ENCODE results near the gene GPC1. TPM values are rescaled to one million over a fixed set of nuclear protein-coding genes. Genes with fewer than 3 reads are reported as not detected.

GPC1 gene
- total RNA-seq, 4 donors from 2014 or later, result 112 to 188 (median 180) TPM

GRCh38 chr2:240456447-240457222 is 21.2 kb downstream of the GPC1 start:
- in situ Hi-C loops (cut with MboI; ENCODE audit: low sequenced_read_pairs in 4 of 4), result no loop called here
- H3K27me3 ChIP-seq, result no peaks in the 10 kb centered on the region
- H3K36me3 ChIP-seq, result peaks cover 0 to 7% of the 10 kb centered on the region in 2 donors
- H3K4me1 ChIP-seq, result peaks cover 7 to 13% of the 10 kb centered on the region in 2 donors
- no peak for DNase-seq
- no peaks in the 10 kb centered on the region for H3K9me3 ChIP-seq
- H3K27ac ChIP-seq, result peak overlapping the region in 2 of 4 donors; percentile 9 to 20
- no peak for TF ChIP-seq CTCF (IDR thresholded peaks at IDR 0.05 in 4 of 5, conservative IDR thresholded peaks at IDR 0.05 in 1 of 5)
- TF ChIP-seq POLR2A (IDR thresholded peaks at IDR 0.05), result no peak
- no peak overlapping the region for H3K4me3 ChIP-seq
- intact Hi-C loops (cut with DNase I; ENCODE audit: low total_unique reads), result no loop called here
- no peak for ATAC-seq

- Histone ChIP-seq H3K36me3 (peaks cover 0 to 15% of the 10 kb centered on the region in 2 donors), H3K27ac (peak overlapping the region in 1 of 4 donors; percentile 20), H3K27me3 (no peaks in the 10 kb centered on the region), H3K4me3 (no peak overlapping the region), H3K4me1 (peaks cover 0 to 7% of the 10 kb centered on the region in 2 donors), H3K9me3 (no peaks in the 10 kb centered on the region)
- DNase-seq (peak in 1 of 2 donors; percentile 7), ATAC-seq (no peak)
- intact Hi-C loops (cut with DNase I; ENCODE audit: low total_unique reads) (no loop called here), in situ Hi-C loops (cut with MboI; ENCODE audit: low sequenced_read_pairs in 4 of 4) (no loop called here)
- TF ChIP-seq POLR2A (IDR thresholded peaks at IDR 0.05) (no peak), CTCF (IDR thresholded peaks at IDR 0.05 in 4 of 5, conservative IDR thresholded peaks at IDR 0.05 in 1 of 5) (no peak)
Measured at GRCh38 chr2:240457223-240458043, 22.0 kb downstream of the GPC1 start.

- in situ Hi-C loops (cut with MboI; ENCODE audit: low sequenced_read_pairs in 4 of 4) (no loop called here), intact Hi-C loops (cut with DNase I; ENCODE audit: low total_unique reads) (no loop called here)
- H3K27ac ChIP-seq, result no peak overlapping the region
- no peak overlapping the region for H3K4me3 ChIP-seq
- DNase-seq (peak in 1 of 2 donors; percentile 8), ATAC-seq (no peak)
- no peaks in the 10 kb centered on the region for H3K27me3 ChIP-seq
- H3K9me3 ChIP-seq, result no peaks in the 10 kb centered on the region
- H3K36me3 ChIP-seq, result peaks cover 0 to 20% of the 10 kb centered on the region in 2 donors
- peaks cover 0 to 7% of the 10 kb centered on the region in 2 donors for H3K4me1 ChIP-seq
- TF ChIP-seq CTCF (IDR thresholded peaks at IDR 0.05 in 4 of 5, conservative IDR thresholded peaks at IDR 0.05 in 1 of 5), result no peak
- no peak for TF ChIP-seq POLR2A (IDR thresholded peaks at IDR 0.05)
Measured at GRCh38 chr2:240458044-240458899, 22.8 kb downstream of the GPC1 start.

GRCh38 chr2:240458900-240459391 is 23.5 kb downstream of the GPC1 start:
- Histone ChIP-seq H3K4me1 (peaks cover 0 to 7% of the 10 kb centered on the region in 2 donors), H3K9me3 (no peaks in the 10 kb centered on the region), H3K27ac (no peak overlapping the region), H3K36me3 (peaks cover 0 to 27% of the 10 kb centered on the region in 2 donors), H3K27me3 (no peaks in the 10 kb centered on the region), H3K4me3 (no peak overlapping the region)
- in situ Hi-C loops (cut with MboI; ENCODE audit: low sequenced_read_pairs in 4 of 4), result no loop called here
- intact Hi-C loops (cut with DNase I; ENCODE audit: low total_unique reads), result no loop called here
- DNase-seq (peak in 1 of 2 donors; percentile 11), ATAC-seq (no peak)
- no peak for TF ChIP-seq CTCF (IDR thresholded peaks at IDR 0.05 in 4 of 5, conservative IDR thresholded peaks at IDR 0.05 in 1 of 5)
- no peak for TF ChIP-seq POLR2A (IDR thresholded peaks at IDR 0.05)
